HG02840 (cell line): ENCODE measurements around the gene ORC1.

ENCODE experiments used
- ATAC-seq: cut with Tn5 transposase; IDR thresholded peaks from one replicate; pipeline ENCODE4 v1.9.1; 2021; ENCODE audit warnings: mild to moderate bottlenecking, moderate library complexity, moderate number of reproducible peaks; ENCODE audit not compliant: unreplicated experiment, low FRiP score

ORC1 gene

GRCh38 chr1:52348704-52349300 lies 55.4 kb downstream of the ORC1 start:
- ATAC-seq = no peak

GRCh38 chr1:52346653-52347052 lies 57.6 kb downstream of the ORC1 start:
- ATAC-seq = no peak

- ATAC-seq = no peak
Observed at GRCh38 chr1:52345252-52345651, 59.0 kb downstream of the ORC1 start.

GRCh38 chr1:52343979-52344378 lies 60.2 kb downstream of the ORC1 start:
- no peak for ATAC-seq

- no peak for ATAC-seq
Observed at GRCh38 chr1:52341655-52342260, 62.5 kb downstream of the ORC1 start.

GRCh38 chr1:52337439-52337838 lies 66.8 kb downstream of the ORC1 start:
- no peak for ATAC-seq

GRCh38 chr1:52334906-52335528 lies 69.2 kb downstream of the ORC1 start:
- ATAC-seq = no peak

GRCh38 chr1:52332411-52332810 lies 71.8 kb downstream of the ORC1 start:
- ATAC-seq = no peak

GRCh38 chr1:52328615-52329014 lies 75.6 kb downstream of the ORC1 start:
- no peak for ATAC-seq

- no peak for ATAC-seq
Observed at GRCh38 chr1:52325786-52326185, 78.4 kb downstream of the ORC1 start.

GRCh38 chr1:52323731-52324130 lies 80.5 kb downstream of the ORC1 start:
- ATAC-seq = no peak
